HepG2 (cell line): ENCODE data around the gene HTR1A. TPM values are rescaled to one million over a fixed set of nuclear protein-coding genes. Genes with fewer than 3 reads are reported as not detected.

Experiments used
- ATAC-seq: fragments of 200-7000 bp; cut with Tn5 transposase; 3 replicates; pipeline ENCODE4 v1.9.1; 2020; ENCODE audit warnings: mild to moderate bottlenecking, moderate library complexity
- BruUV-seq: library from RNA; stranded (reverse); fragments of 400-500 nt; replicated peaks from 2 replicates; lab custom pipeline; 2021; lab: Mats Ljungman, UMichigan
- CTCF ChIA-PET: fragments of 300-600 bp; formaldehyde crosslinking; extraction: SDS; loops from one replicate; lab custom pipeline; 2021; ENCODE audit warnings: low total read pairs, inconsistent platforms, low intra/inter-chr PET ratio; lab: Yijun Ruan, JAX
- POLR2A ChIA-PET: fragments of 350-600 bp; sonication (Branson Sonifier 250); formaldehyde crosslinking; loops from one replicate; lab custom pipeline; 2020; ENCODE audit warnings: antibody characterized with exemption, inconsistent platforms; lab: Yijun Ruan, JAX
- DNase-seq: peaks from one replicate; pipeline ENCODE4 v3.0.0-alpha.2; 2015; ENCODE audit warnings: low spot score
- FAIRE-seq: peaks from 3 replicates; lab custom pipeline; 2011; peaks lifted over from hg19 to GRCh38; lab: Jason Lieb, UNC
- H2AFZ ChIP-seq: one replicate; pipeline ENCODE4 v1.6.1; 2011; ENCODE audit warnings: low read length, inconsistent platforms
- H3K27ac ChIP-seq: fragments of 300-600 bp; 3 replicates; pipeline ENCODE4 v1.8.0; 2011; ENCODE audit warnings: mixed run types, mild to moderate bottlenecking, mixed read lengths, low read length, inconsistent platforms; ENCODE audit not compliant: insufficient read depth; ENCODE audit errors: extremely low read length
- H3K27me3 ChIP-seq, 2 experiments: fragments of 200-600 bp in 1 of 2; 2 replicates in 1 of 2; 3 replicates in 1 of 2; pipeline versions ENCODE4 v1.6.0 to v1.8.0; 2011; ENCODE audit warnings: low read length in 2 of 2, mild to moderate bottlenecking in 2 of 2, moderate library complexity in 2 of 2, inconsistent platforms in 1 of 2; ENCODE audit not compliant: insufficient read depth in 2 of 2, control insufficient read depth in 1 of 2
- H3K36me3 ChIP-seq, 2 experiments: fragments of 200-600 bp in 1 of 2; replicated peaks in 1 of 2; 2 replicates in 1 of 2; 3 replicates in 1 of 2; pipeline versions ENCODE4 v1.5.1 to v1.8.0; 2011; ENCODE audit warnings: low read length in 2 of 2, inconsistent platforms in 1 of 2; ENCODE audit not compliant: insufficient read depth in 2 of 2, control insufficient read depth in 1 of 2
- H3K4me1 ChIP-seq: 2 replicates; pipeline ENCODE4 v1.5.1; 2012; ENCODE audit warnings: low read length, inconsistent platforms; ENCODE audit not compliant: insufficient read depth
- H3K4me2 ChIP-seq: 2 replicates; pipeline ENCODE4 v1.6.0; 2011; ENCODE audit warnings: low read depth, low read length, inconsistent platforms
- H3K4me3 ChIP-seq, 3 experiments: fragments of 200-600 bp in 1 of 3; sonication (generic), shearing (Covaris generic) in 1 of 3; replicated peaks in 1 of 3; 2 replicates each; pipeline ENCODE4 v1.5.1; 2011 to 2016; ENCODE audit warnings: low read length in 3 of 3, inconsistent platforms in 2 of 3, low read depth in 2 of 3, mild to moderate bottlenecking in 2 of 3, control low read depth in 1 of 3, mixed read lengths in 1 of 3; ENCODE audit not compliant: insufficient read depth in 1 of 3
- H3K79me2 ChIP-seq: one replicate; pipeline ENCODE4 v1.6.1; 2011; ENCODE audit warnings: low read length, inconsistent platforms; ENCODE audit not compliant: insufficient read depth
- H3K9ac ChIP-seq: 2 replicates; pipeline ENCODE4 v1.6.0; 2011; ENCODE audit warnings: mild to moderate bottlenecking, low read depth, low read length, inconsistent platforms; ENCODE audit not compliant: insufficient read depth
- H3K9me3 ChIP-seq: 2 replicates; pipeline ENCODE4 v1.5.1; 2012; ENCODE audit warnings: mild to moderate bottlenecking, low read length
- H4K20me1 ChIP-seq: 2 replicates; pipeline ENCODE4 v1.6.0; 2011; ENCODE audit warnings: inconsistent platforms, mild to moderate bottlenecking, low read length, moderate library complexity; ENCODE audit not compliant: insufficient read depth
- AGO1 ChIP-seq: fragments of 200-400 bp; formaldehyde crosslinking; IDR thresholded peaks from 2 replicates; pipeline ENCODE4 v1.6.1; 2017; ENCODE audit warnings: mild to moderate bottlenecking, low read depth, low read length, moderate library complexity; ENCODE audit not compliant: poor library complexity, severe bottlenecking
- CHD2 ChIP-seq: IDR thresholded peaks from 2 replicates; pipeline ENCODE4 v1.6.1; 2011; ENCODE audit warnings: low read depth, low read length, improper control_type of control experiment
- FOSL2 ChIP-seq: sonication (generic); formaldehyde crosslinking; IDR thresholded peaks from 2 replicates; pipeline ENCODE4 v1.4.0; 2020; ENCODE audit warnings: missing genetic modification reagents
- FOXA1 ChIP-seq, 2 experiments: fragments of 450-650 bp in 1 of 2; sonication (generic) in 1 of 2; formaldehyde crosslinking in 1 of 2; IDR thresholded peaks; 2 replicates each; pipeline versions ENCODE4 v1.4.0 to v1.6.1; 2016 to 2020; ENCODE audit warnings: missing genetic modification reagents in 1 of 2
- GABPA ChIP-seq, 2 experiments: IDR thresholded peaks; 2 replicates each; pipeline ENCODE4 v1.6.1; 2011 to 2016; ENCODE audit warnings: low read depth in 2 of 2, low read length in 1 of 2, missing biosample characterization in 1 of 2, missing genetic modification characterization in 1 of 2
- MYC ChIP-seq: sonication (generic); formaldehyde crosslinking; IDR thresholded peaks from 2 replicates; pipeline ENCODE4 v1.9.0; 2021; ENCODE audit warnings: missing genetic modification reagents, borderline replicate concordance
- RBFOX2 ChIP-seq: fragments of 200-400 bp; formaldehyde crosslinking; IDR thresholded peaks from 2 replicates; pipeline ENCODE4 v1.6.1; 2017; ENCODE audit warnings: low read depth, mild to moderate bottlenecking, low read length
- ZNF235 ChIP-seq: sonication (generic); formaldehyde crosslinking; IDR thresholded peaks from 2 replicates; pipeline ENCODE4 v1.8.1; 2023; ENCODE audit warnings: mild to moderate bottlenecking, missing genetic modification reagents, borderline replicate concordance
- ZNF3 ChIP-seq: IDR thresholded peaks from 2 replicates; pipeline ENCODE4 v1.7.0; 2017; ENCODE audit warnings: inconsistent platforms
- ZNF383 ChIP-seq: sonication (generic); formaldehyde crosslinking; IDR thresholded peaks from 2 replicates; pipeline ENCODE4 v1.4.0; 2020; ENCODE audit warnings: missing genetic modification reagents, mild to moderate bottlenecking, borderline replicate concordance
- ZNF530 ChIP-seq: sonication (generic); formaldehyde crosslinking; IDR thresholded peaks from 2 replicates; pipeline ENCODE4 v1.5.0; 2020; ENCODE audit warnings: low read depth, mild to moderate bottlenecking, missing genetic modification reagents
- ZNF615 ChIP-seq: sonication (generic); formaldehyde crosslinking; IDR thresholded peaks from 2 replicates; pipeline ENCODE4 v1.5.0; 2020; ENCODE audit warnings: mild to moderate bottlenecking, missing genetic modification reagents, borderline replicate concordance
- ZSCAN22 ChIP-seq: sonication (generic); formaldehyde crosslinking; IDR thresholded peaks from 2 replicates; pipeline ENCODE4 v1.4.0; 2020; ENCODE audit warnings: mild to moderate bottlenecking, missing genetic modification reagents
- WGBS: methylation state at CpG from one replicate; pipeline ENCODE4 v1.1.6; 2017; ENCODE audit warnings: low lambda C conversion rate; 5-methylcytosine and 5-hydroxymethylcytosine counted together
- in situ Hi-C: cut with HindIII; loops from 2 replicates; pipeline ENCODE4 v1.10.0; 2017; ENCODE audit warnings: low pct_unique_long_range_greater_than_20kb; ENCODE audit not compliant: extremely low pct_ligation_motif_present
- intact Hi-C: fragments of 100-400 bp; cut with micrococcal nuclease; formaldehyde crosslinking; loops from one replicate; pipeline ENCODE4 v1.10.0; 2022; ENCODE audit not compliant: unreplicated experiment
- polyA plus RNA-seq, 8 experiments: library from polyadenylated mRNA; depleted of rRNA in 3 of 8; stranded (reverse) in 7 of 8; unstranded in 1 of 8; fragments of >200 nt; fragmentation: Illumina TruSeq in 4 of 8; extraction: Trizol in 4 of 8; gene quantifications; 2 replicates each; pipeline versions ENCODE4 v1.2.1 to v1.2.3, GENCODE V29; 2011 to 2016; ENCODE audit warnings: low read depth in 4 of 8, missing spikeins in 1 of 8, mixed read lengths in 1 of 8; ENCODE audit not compliant: insufficient read depth in 1 of 8
- total RNA-seq, 5 experiments: library from RNA; depleted of rRNA; stranded (reverse); fragments of >200 nt; fragmentation: Illumina TruSeq; extraction: Trizol; gene quantifications; 2 replicates each; pipeline ENCODE4 v1.2.3, GENCODE V29; 2016; ENCODE audit warnings: low read depth in 1 of 5
- TF ChIP-seq, protein P1 (sequence below): sonication (generic); formaldehyde crosslinking; IDR thresholded peaks from 2 replicates; pipeline ENCODE4 v1.4.0; 2020; ENCODE audit warnings: missing genetic modification reagents, borderline replicate concordance
- TF ChIP-seq, protein P2 (sequence below): sonication (generic); formaldehyde crosslinking; IDR thresholded peaks from 2 replicates; pipeline ENCODE4 v1.8.1; 2023; ENCODE audit warnings: mild to moderate bottlenecking, missing genetic modification reagents
- TF ChIP-seq, protein P3 (sequence below): sonication (generic); formaldehyde crosslinking; conservative IDR thresholded peaks from 2 replicates; pipeline ENCODE4 v1.8.1; 2023; ENCODE audit warnings: missing genetic modification reagents
- TF ChIP-seq, protein P4 (sequence below): sonication (generic); formaldehyde crosslinking; IDR thresholded peaks from 2 replicates; pipeline ENCODE4 v1.5.0; 2020; ENCODE audit warnings: missing genetic modification reagents, mild to moderate bottlenecking, borderline replicate concordance

HTR1A gene
- total and polyA plus RNA-seq, 2 of the 13 experiments (the other 11 are each of a cell fraction or from before 2014, with no cell fraction given), result not detected

DNA sequence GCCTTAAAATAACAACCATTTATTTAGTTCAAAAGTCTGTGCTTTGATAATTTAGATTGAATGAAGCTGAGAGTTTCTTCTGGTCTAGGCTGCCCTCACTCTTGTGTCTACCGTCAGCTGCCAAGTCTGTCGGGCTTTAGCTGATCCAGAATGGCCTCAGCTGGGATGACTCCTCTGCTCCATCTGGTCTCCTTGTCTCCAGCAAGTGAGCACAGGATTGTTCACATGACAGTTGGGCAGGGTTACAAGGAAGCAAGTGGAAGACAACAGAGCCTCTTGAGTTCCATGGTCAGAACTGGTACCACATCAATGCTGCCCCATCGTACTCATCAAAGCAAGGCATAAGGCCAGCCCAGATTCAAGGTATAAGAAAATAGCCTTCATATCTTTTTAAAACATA is 9.0 kb downstream of the HTR1A start (continued):
- TF ChIP-seq, protein P1, sequence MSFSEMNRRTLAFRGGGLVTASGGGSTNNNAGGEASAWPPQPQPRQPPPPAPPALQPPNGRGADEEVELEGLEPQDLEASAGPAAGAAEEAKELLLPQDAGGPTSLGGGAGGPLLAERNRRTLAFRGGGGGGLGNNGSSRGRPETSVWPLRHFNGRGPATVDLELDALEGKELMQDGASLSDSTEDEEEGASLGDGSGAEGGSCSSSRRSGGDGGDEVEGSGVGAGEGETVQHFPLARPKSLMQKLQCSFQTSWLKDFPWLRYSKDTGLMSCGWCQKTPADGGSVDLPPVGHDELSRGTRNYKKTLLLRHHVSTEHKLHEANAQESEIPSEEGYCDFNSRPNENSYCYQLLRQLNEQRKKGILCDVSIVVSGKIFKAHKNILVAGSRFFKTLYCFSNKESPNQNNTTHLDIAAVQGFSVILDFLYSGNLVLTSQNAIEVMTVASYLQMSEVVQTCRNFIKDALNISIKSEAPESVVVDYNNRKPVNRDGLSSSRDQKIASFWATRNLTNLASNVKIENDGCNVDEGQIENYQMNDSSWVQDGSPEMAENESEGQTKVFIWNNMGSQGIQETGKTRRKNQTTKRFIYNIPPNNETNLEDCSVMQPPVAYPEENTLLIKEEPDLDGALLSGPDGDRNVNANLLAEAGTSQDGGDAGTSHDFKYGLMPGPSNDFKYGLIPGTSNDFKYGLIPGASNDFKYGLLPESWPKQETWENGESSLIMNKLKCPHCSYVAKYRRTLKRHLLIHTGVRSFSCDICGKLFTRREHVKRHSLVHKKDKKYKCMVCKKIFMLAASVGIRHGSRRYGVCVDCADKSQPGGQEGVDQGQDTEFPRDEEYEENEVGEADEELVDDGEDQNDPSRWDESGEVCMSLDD (CRISPR knock-in tag), result no peak
- TF ChIP-seq, protein P2, sequence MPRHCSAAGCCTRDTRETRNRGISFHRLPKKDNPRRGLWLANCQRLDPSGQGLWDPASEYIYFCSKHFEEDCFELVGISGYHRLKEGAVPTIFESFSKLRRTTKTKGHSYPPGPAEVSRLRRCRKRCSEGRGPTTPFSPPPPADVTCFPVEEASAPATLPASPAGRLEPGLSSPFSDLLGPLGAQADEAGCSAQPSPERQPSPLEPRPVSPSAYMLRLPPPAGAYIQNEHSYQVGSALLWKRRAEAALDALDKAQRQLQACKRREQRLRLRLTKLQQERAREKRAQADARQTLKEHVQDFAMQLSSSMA (CRISPR knock-in tag), result no peak
- TF ChIP-seq ZNF615 (CRISPR knock-in tag), result no peak

DNA sequence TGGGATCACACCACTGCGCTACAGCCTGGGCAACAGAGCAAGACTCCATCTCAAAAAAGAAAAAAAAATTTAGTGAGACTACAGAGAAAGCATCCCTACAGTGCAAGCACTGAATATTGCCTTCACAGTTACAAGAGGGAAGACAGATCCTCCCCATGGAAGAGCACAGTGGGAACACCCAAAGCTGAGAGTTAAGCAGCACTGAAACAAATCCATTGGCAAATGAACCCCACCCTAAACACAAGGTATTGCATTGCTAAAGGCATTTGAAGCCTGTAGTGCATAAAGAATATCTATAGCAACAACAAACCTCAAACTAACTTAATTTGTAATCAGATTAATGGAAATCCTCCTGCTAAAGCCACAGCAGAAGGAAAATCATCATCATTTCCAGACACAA is 27.1 kb downstream of the HTR1A start:
- Histone ChIP-seq H3K9me3 (peaks cover 63% of the 10 kb centered on the region), H3K27ac (no peak overlapping the region), H3K36me3 (no peaks in the 10 kb centered on the region), H3K79me2 (no peaks in the 10 kb centered on the region), H4K20me1 (no peaks in the 10 kb centered on the region), H3K27me3 (no peaks in the 10 kb centered on the region), H3K9ac (no peak overlapping the region), H2AFZ (no peak overlapping the region), H3K4me3 (no peak overlapping the region), H3K4me1 (no peaks in the 10 kb centered on the region), H3K4me2 (no peak overlapping the region)
- in situ Hi-C loops (no loop called here), intact Hi-C loops (no loop called here)
- POLR2A ChIA-PET, result no interaction called here
- no TSS peak for BruUV-seq
- FAIRE-seq, result no peak
- WGBS, result 9% methylated on average over 1 of the region's 1 CpG
- ATAC-seq, result no peak
- CTCF ChIA-PET, result no interaction called here
- no peak for DNase-seq
- TF ChIP-seq AGO1 (no peak), RBFOX2 (no peak), ZNF383 (CRISPR knock-in tag) (no peak), ZSCAN22 (CRISPR knock-in tag) (no peak), ZNF530 (no peak), ZNF235 (no peak), GABPA (IDR thresholded peaks at IDR 0.05; ENCODE audit: low read depth, low read length) (no peak), GABPA (CRISPR knock-in tag; IDR thresholded peaks at IDR 0.05; ENCODE audit: low read depth) (no peak), FOSL2 (CRISPR knock-in tag) (no peak), MYC (CRISPR knock-in tag) (no peak), CHD2 (no peak), FOXA1 (IDR thresholded peaks at IDR 0.05) (no peak), FOXA1 (CRISPR knock-in tag; IDR thresholded peaks at IDR 0.05) (no peak), ZNF3 (CRISPR knock-in tag) (no peak)
- TF ChIP-seq, protein P3, sequence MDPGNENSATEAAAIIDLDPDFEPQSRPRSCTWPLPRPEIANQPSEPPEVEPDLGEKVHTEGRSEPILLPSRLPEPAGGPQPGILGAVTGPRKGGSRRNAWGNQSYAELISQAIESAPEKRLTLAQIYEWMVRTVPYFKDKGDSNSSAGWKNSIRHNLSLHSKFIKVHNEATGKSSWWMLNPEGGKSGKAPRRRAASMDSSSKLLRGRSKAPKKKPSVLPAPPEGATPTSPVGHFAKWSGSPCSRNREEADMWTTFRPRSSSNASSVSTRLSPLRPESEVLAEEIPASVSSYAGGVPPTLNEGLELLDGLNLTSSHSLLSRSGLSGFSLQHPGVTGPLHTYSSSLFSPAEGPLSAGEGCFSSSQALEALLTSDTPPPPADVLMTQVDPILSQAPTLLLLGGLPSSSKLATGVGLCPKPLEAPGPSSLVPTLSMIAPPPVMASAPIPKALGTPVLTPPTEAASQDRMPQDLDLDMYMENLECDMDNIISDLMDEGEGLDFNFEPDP (CRISPR knock-in tag), result no peak
- TF ChIP-seq, protein P4, sequence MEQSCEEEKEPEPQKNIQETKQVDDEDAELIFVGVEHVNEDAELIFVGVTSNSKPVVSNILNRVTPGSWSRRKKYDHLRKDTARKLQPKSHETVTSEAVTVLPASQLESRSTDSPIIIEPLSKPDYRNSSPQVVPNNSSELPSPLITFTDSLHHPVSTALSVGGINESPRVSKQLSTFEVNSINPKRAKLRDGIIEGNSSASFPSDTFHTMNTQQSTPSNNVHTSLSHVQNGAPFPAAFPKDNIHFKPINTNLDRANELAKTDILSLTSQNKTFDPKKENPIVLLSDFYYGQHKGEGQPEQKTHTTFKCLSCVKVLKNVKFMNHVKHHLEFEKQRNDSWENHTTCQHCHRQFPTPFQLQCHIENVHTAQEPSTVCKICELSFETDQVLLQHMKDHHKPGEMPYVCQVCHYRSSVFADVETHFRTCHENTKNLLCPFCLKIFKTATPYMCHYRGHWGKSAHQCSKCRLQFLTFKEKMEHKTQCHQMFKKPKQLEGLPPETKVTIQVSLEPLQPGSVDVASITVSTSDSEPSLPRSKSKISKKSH, result no peak
